HL-60/S4 treated with retinoic acid at 250 ng/mL for 4 days and 3 days (cell line): ENCODE measurements around the gene ATP8A1.
"Not testable (repeated sequence)": the region's sequence is repeated elsewhere in the genome, so short reads cannot be mapped to it uniquely, and the experiment has no call there.

Experiments
- in situ Hi-C: fragments of 300-500 bp; cut with MboI; formaldehyde crosslinking; loops from 2 replicates; pipeline ENCODE4 v1.7.0; 2022; ENCODE audit warnings: low sequenced_read_pairs

The ATP8A1 gene

GRCh38 chr4:42478946-42479345, 178.0 kb downstream of the ATP8A1 start:
- in situ Hi-C loops = no loop called here

- in situ Hi-C loops = no loop called here
Observed at GRCh38 chr4:42478509-42478908, 178.4 kb downstream of the ATP8A1 start.

- in situ Hi-C loops = no loop called here
Observed at GRCh38 chr4:42474406-42474805, 182.5 kb downstream of the ATP8A1 start.

DNA sequence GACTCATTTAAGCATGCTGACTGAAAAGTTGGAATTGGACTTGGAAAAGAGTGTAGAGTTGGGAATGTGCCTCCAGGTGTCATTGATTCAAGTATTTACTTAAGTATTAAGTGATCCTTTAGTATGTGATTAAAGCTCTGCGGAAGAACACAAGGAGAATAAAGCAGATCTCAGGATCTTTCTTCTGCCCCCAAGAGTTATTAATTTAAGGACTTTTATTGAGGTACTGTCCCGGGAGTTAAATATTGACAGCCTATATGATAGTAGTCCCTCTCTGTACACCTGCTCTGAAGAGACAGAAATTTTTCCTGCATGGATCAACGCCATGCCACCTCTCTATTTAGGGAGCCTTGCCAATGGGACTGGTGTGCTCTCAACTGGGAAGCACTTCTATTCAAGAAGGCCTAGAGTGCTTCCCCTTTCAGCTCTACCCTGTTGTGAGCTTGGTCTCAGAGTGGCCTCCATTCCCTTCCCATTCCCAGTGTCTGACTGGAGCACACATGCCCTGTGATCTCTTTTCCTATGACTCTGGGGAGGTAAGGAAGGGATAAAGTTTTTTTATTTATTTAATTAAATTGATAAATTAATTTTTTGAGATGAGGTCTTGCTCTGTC, 183.7 kb downstream of the ATP8A1 start:
- in situ Hi-C loops = no loop called here

DNA sequence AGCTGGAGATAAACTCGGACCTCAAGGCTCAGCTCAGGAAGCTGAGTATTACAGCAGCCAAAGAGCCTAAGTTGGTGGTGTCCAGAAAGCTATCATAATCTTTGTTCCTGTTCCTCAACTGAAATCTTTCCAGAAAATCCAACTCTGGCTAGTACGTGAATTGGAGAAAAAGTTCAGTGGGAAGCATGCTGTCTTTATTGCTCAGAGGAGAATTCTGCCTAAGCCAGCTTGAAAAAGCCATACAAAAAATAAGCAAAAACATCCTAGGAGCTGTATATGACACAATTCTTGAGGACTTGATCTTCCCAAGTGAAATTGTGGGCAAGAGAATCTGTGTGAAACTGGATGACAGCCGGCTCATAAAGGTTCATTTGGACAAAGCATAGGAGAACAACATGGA, 185.0 kb downstream of the ATP8A1 start:
- in situ Hi-C loops = no loop called here

- in situ Hi-C loops = no loop called here
Observed at GRCh38 chr4:42470023-42470422, 186.9 kb downstream of the ATP8A1 start.

DNA sequence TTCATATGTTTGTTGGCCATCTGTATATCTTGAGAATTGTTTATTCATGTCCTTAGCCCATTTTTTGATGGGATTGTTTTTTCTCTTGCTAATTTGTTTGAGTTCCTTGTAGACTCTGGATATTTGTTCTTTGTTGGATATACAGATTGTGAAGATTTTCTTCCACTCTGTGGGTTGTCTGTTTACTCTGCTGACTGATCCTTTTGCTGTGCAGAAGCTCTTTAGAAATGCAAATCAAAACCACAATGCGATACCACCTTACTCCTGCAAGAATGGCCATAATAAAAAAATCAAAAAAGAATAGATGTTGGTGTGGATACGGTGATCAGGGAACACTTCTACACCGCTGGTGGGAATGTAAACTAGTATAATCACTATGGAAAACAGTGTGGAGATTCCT, 189.1 kb downstream of the ATP8A1 start:
- in situ Hi-C loops = not testable (repeated sequence)

DNA sequence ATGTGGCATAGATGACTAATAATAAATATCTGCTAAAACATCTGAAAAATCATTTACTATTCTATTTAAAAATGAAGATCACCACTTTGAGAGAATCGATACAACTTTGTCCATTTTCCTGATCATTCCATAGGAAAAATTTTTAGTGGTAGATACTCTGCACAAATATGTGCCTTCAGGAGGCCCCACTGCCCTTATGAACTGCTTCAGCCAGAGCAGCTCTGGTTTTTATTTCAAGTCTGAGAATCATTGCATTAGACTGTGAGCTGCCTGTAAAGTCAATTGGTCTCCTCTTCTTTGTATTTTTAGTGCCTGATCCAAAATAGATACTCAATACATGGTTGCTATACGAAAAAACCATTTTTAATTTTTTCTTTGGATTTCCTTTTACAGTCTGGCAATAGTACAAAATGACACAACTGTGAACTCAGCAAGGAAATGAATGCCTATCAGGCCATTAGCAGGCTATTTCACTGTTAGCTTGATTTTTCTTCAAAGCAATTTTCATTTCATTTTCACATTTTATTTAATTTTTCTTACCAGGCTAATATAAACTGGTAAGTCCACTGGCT, 190.5 kb downstream of the ATP8A1 start:
- in situ Hi-C loops = no loop called here

DNA sequence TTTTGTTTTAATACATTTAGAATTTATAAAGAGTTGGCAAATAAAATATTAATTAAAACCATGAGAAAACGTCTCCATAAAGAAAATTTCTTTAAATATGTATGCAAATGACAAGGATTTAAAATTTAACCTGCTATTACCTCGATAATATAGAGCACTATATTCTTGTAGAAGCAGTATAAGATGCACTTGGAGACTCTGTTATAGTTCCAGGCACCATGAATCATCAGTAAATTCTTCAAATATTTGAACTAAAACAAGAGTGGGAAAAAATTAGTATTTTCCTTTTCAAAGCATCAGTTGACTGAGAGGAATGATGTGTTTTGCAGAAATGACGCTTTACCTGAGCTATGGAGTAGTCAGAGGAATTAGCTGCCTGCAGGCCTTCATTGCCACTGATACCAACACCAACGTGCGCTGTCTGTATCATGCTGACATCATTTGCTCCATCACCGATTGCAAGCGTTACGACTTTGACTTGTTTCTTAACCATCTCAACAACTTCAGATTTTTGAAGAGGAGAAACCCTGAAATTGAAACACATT, 192.3 kb downstream of the ATP8A1 start:
- in situ Hi-C loops = no loop called here

DNA sequence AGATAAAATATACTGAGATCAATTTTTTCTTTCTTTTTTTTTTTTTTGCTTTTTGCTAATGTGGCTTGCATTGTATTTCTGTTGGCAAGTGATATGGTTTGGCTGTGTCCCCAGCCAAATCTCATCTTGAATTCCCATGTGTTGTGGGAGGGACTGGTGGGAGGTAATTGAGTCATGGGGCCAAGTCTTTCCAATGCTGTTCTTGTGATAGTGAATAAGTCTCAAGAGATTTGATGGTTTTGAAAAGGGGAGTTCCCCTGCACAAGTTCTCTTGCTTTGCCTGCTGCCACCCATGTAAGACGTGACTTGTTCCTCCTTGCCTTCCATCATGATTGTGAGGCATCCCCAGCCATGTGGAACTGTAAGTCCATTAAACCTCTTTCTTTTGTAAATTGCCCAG, 195.7 kb downstream of the ATP8A1 start:
- in situ Hi-C loops = not testable (repeated sequence)

DNA sequence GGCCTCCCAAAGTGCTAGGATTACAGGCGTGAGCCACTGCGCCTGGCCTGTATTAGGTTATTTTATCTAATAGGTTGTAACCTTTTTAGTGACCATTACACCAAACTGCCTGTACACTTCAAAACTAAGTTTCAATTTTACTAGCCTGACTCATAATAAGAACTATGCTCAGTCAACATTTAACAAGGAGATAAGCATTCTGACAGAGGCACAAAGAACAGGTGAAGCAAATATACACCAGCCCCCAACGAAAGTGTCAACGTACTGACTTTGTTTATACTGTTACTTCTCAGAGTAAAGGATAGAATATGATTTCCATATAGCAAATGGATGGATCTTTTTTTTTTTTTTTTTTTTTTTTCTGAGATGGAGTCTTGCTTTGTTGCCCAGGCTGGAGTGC, 196.9 kb downstream of the ATP8A1 start:
- in situ Hi-C loops = no loop called here

DNA sequence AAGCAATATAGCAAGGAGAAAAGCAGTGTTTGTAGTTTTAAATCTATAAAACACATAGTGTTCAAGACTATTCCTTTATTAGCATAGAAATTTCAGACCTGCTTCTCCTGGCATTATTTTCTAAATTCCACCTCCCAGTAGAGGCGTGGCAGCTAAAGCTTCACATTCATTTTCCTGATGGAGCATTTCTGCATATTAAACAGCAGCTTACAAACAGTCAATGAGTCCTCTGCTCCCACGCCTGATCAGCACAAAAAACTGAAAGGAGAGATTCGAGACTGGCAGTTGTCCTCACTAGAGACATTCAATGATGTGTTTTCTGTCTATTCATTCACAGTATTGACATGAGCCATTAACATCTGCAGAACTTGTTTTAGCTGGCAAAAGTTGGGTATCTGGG, 198.2 kb downstream of the ATP8A1 start:
- in situ Hi-C loops = no loop called here

DNA sequence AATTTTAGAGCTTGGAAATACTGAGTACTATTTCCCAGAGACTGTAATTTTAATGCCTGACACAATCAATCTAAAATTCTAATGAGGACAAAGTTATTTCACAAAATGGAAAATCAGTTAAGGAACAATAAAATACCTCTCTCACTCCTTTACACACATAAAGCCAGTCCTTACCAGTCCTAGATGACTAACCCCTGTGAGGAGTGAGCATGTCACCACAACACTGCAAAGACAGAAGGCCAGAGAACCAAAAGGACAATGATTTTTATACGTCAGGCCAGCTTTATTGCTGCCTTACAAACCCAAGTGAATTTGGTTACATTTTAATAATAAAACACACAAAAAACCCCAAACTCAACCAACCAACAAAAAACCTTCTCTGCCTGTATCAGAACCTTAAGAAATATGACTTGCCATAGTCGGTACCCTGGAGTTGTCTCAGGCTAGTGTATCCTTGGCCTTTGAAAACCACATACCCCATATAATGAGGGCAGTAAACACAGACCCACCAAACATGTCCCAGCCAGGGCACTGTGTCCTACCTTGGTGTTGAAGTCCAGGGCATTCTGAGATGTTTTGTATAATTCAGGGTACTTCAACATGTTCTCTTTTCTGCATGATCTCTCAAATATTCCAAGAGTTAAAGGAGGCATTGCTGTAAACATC, 202.0 kb downstream of the ATP8A1 start:
- in situ Hi-C loops = no loop called here

DNA sequence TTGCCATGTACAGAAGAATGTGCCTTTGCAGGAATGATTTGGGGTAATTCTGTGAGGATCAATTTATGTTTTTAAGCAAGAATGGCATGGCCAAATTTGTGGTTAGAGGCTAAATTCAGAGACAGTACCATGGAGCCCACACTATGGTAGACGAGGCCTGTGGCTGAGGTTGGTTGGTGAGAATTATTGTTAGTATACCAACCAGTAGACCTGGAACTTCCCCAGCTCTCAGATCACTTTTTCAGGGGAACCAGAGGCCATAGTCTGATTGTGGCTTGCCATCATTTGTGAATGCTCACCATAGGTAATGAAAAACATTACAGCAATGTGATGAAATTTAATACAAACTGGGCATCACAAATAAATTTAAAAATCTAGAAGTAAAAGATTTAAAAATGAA, 203.3 kb downstream of the ATP8A1 start:
- in situ Hi-C loops = no loop called here

DNA sequence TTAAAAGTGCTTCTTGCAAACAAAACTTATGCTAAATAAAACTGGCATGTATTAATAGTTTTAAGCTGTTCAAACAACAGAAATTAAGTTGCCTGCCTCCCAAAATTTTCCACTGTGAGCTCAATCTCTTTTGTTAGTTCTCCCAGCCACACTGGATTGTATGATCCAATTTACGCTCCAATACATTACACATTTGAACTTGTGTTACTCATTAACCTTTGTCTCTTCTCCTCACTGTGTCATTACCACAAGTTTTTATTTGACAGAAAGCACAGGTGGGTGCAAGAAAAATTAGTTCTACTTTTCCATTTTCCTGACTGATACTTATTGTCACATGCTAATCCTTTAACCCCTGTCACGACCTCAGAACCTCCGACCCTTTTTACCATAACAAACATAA, 204.1 kb downstream of the ATP8A1 start:
- in situ Hi-C loops = no loop called here

- in situ Hi-C loops = no loop called here
Observed at GRCh38 chr4:42446823-42447222, 210.1 kb downstream of the ATP8A1 start.

GRCh38 chr4:42445038-42445437, 211.9 kb downstream of the ATP8A1 start:
- in situ Hi-C loops = no loop called here

DNA sequence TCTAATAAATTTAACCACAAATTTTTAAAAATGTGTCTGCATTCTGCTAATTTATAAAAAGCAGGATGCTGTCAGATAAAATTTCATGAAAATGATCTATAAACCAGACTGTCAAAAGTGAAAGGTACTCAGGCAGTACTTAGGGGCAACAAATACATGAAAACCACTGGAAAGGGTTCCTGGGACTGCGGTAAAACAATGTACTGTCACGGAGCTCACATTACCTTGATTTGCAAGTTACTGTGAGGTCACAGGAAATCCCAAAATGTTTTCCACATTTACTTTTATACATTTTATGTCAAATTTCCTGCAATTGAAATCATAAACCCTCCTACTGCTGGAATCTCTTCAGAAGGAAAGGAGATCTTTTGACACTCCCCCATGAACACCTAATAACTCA, 214.3 kb downstream of the ATP8A1 start:
- in situ Hi-C loops = no loop called here

GRCh38 chr4:42440083-42440482, 216.8 kb downstream of the ATP8A1 start:
- in situ Hi-C loops = no loop called here

DNA sequence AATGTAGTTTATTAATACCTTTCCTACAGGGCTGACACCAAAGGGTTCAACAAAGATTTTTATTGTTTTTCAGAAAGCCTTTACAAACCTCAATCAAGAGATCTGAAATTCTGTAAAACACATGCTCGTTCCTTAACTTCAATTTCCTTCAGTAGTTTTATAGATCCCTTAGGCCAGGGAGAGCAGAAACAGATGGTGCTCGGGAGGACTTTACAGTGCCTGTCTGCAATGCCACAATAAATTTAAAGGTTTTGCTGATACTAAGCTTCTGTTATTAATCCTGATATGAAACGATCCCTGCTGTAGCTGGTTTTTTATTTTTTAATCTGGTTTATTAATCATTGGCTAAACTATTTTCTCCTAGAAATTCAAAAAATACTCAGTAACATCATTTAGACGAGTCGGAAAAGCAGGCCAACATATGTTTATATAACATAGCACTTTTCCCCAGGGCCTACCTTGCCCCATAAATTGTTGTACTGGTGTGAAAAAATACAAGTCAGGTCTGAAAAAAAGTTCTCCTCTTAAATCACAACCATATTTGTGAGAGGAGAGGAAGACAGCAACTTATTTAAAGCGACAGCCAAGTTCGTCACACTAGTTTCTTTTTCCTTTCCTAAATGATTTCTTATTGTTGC, 219.9 kb downstream of the ATP8A1 start:
- in situ Hi-C loops = no loop called here

DNA sequence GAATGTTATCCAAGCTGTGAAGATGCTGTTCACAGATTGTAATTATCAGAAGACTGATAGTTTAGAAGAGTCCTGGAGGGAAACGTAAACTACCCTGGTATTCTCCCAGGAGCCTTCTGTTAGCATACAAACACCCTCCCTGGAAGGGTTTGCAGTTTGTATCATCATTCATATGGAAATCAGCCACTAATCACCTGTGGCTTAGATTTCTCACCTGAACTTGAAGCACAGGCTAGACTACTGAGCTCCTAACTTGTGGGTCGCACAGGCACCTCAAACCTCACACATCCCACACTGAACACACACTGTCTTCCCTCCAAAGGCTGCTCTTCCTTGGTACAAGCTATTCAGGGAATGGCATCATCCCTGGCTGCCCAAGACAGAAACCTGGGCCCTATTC, 228.9 kb downstream of the ATP8A1 start:
- in situ Hi-C loops = no loop called here
